Adipose tissue (tissue), 3 donors: Measurements from ENCODE around the gene TMEM131L. TPM values are rescaled to one million over a fixed set of nuclear protein-coding genes. Genes with fewer than 3 reads are reported as not detected.
A peak's percentile ranks its signal among the peaks of the same experiment; 100 is the strongest.

Experiments used
- H3K27ac ChIP-seq: one replicate; pipeline ENCODE4 v1.5.1; 2013; ENCODE audit warnings: low read depth, low read length
- WGBS, 3 donors: extraction: QIAGEN DNeasy Blood & Tissue Kit; methylation state at CpG; one replicate each; pipeline ENCODE4 v1.1.7; 2013; 5-methylcytosine and 5-hydroxymethylcytosine counted together
- polyA plus RNA-seq, 3 donors: library from polyadenylated mRNA; stranded (reverse); fragments of 200-250 nt; gene quantifications; one replicate each; pipeline ENCODE4 v1.2.3, GENCODE V29; 2013
- donor health status: healthy with polysubstance abuse.
- donor health status: Bipolar disorder and iron deficiency.
- donor health status: healthy.

TMEM131L gene
- polyA plus RNA-seq, 3 donors, result 5.8 to 19.1 (median 17.5) TPM

DNA sequence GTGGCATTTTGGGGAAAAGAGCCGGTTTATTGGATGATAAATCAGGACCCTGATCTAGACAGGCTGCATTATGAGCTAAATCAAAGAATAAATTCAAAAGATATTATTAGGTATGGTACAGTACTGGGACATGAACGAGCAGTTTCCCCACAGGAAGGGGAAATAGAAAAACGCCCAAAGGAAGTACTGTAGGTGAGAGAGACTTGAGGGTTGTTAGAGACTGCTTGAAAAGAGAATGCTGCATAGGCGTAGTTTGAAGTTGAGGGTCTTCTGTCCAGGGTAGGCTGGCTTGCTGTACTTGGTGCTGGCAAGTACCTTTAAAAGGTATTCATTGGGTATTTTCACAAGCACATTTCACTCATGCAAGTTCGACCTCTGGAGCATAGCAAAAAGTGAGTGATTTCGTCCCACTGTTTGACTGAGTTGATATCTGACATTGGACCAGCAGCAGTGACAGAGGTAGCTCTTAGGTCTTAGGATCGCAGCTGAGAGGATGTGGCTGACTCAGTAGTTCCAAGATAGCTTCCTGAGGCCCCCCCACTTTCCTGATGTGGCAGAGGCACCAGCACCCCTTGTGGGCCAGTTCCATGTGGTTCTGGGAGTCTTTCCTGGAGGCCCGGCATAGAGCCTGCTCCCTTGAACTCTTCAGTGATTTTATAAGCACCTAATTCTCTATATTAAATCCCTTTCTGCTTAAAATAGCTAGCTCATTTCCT lies 64.3 kb downstream of the TMEM131L start:
- 47 to 55% (median 52%) methylated on average over 8 of the region's 8 CpGs for WGBS, 3 donors
- peak overlapping the region; percentile 46 for H3K27ac ChIP-seq

DNA sequence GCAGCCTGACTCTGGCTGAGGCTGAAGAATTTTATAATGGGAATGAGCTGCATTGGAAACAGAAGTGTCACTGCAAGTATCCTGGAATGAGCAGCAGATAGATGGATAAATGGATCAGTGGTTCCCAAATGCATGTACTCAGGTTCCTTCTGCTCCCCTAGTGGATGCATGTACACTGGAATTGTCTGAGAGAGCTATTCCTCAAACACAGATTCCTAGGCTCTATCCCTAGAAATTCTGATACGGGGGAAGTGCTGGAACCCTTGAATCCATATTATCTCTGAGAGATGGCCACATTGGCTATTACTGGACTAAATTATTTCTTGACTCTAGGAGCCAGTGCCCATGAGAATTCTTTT lies 64.8 kb downstream of the TMEM131L start:
- WGBS, 3 donors, result 83 to 89% (median 84%) methylated on average over 1 of the region's 1 CpG
- H3K27ac ChIP-seq, result no peak overlapping the region

DNA sequence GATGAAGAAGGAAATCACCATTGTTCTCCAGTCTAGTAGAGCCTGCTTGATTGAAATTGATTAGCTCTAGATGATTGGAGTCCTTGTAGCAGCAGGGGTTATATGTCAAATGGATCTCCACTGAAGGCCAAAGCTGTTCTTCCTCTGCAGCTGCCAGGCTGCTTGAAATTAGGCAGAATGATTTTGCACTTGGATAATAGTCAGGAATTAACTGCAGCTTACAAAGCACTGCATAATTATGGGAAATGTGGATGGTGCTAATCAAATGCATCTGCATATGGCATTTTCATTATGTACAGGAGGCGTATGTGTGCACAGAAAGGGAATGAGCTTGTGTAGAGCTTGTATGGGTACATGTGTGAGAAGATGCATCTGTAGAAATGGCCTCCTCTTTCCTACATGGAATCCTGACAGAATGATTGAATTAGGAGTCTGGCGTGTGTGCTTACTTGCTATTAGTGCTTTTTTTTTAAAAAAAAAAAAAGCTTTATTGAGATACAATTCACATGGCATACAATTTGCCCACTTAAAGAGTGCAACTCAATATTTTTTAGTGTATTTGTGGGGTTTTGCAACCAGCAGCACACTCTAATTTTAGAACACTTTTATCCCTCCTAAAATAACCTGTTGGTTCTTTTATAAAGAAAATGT lies 65.9 kb downstream of the TMEM131L start:
- no peak overlapping the region for H3K27ac ChIP-seq
- 77 to 82% (median 80%) methylated on average over 2 of the region's 2 CpGs for WGBS, 3 donors

DNA sequence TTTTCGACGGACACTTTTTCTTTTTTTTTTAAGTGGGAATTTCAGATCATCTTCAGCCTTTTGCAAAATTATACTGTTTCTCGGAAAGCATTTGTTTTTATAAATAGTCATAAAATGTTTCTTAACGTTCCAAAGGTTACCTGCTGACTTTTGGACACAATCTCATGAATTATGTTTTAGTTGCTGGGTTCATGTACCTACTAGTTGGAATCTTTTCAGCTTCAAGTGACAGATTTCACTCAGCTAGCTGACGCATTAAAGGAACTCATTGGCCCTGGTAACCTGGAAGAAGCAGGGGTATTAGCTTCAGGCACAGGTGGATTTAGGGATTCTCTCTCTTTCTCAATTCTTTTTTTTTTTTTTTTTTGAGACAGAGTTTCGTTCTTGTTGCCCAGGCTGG lies 66.5 kb downstream of the TMEM131L start:
- 80 to 87% (median 87%) methylated on average over 6 of the region's 6 CpGs for WGBS, 3 donors
- no peak overlapping the region for H3K27ac ChIP-seq

DNA sequence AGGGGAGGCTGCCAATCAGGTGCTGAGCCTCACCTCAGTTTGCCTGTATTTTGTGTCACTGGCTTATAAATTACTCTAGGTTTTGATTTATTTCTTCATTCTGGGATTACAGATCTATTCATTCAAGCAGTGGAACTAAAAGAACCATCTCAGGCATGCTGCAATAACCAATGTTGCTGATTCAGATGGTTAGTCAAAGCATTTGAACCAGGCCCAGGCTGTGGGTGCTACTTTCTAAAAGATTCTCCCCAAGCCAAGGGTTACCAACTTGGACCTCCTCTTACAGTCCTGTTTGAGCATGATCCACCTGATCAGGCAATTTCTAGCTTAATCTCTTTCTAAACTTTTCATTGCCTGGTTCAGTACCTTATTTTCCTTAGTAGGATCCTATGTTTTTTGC lies 67.2 kb downstream of the TMEM131L start:
- H3K27ac ChIP-seq, result no peak overlapping the region

DNA sequence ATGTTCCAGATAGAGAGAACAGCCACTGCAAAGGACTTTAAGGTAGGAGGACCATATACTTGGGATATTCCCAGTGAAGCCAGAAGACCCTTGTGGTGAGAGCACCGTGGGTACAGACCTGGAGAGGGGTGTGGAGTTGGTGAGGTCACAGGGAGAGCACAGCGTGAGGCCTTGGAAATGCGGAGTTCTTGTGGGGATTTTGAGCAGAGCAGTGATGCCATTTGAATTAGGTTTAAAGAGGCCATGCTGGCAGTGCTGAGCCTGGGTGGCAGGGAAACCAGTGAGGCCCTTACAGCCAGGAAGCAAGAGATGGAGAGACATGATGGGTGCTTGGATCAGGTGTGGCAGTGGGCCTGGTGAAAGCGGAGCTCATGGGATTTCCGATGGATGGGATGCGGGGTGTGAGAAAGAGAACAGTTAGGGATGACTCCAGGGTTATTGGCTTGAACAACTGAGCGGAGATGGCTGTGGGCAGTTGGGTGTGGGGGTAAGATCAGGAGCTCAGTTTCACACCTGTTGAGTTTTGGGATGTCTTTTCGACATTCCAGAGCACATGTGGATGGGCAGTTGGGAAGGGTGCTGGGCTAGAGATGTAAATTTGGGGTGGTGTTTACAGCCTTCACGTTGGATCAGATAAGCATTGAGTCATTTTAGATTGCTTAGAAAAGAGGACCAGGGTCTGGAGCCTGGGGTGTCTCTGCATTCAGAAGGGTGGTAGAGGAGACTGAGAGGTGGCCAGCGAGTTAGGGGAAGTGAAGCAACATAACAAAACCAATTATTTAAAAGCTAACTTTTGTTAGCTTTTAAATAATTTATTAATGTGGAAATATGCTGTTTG lies 68.9 kb downstream of the TMEM131L start:
- no peak overlapping the region for H3K27ac ChIP-seq
- WGBS, 3 donors, result 84 to 88% (median 86%) methylated on average over 10 of the region's 10 CpGs

DNA sequence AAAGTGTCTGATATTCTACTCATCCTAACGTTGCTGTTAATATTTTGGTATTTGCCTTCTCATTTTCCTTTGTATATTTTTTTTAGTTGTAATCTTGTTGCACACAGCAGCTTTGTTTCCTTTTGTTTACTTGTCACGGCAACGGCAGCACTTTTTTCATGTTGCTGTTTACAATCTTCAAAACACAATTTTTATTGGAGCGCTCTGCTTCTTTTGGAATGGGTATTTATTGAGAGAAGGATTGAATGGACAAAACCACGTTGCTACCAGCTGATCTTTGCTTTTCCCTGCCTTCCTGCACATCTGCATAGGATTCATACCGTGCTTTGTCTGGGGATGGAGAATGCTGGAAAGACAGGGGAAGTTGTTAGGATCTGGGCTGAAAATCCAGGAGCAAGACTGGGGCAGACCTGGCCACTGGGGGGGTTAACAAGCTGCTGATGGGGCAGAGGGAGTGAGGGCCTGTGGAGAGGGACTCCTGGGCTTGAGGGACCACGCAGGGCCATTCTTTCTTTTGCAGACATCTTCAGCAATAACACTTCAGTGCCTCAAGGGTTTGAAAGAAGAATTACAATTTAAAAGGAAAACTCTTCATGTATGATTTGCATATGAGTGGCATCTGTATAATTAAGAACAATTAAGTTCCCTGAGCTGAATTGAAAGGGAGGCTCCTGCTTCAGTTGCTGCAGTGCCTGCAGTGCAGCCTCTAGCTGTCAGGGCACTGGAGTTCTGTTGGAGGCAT lies 69.8 kb downstream of the TMEM131L start:
- H3K27ac ChIP-seq, result no peak overlapping the region
- 45 to 60% (median 47%) methylated on average over 7 of the region's 7 CpGs for WGBS, 3 donors

DNA sequence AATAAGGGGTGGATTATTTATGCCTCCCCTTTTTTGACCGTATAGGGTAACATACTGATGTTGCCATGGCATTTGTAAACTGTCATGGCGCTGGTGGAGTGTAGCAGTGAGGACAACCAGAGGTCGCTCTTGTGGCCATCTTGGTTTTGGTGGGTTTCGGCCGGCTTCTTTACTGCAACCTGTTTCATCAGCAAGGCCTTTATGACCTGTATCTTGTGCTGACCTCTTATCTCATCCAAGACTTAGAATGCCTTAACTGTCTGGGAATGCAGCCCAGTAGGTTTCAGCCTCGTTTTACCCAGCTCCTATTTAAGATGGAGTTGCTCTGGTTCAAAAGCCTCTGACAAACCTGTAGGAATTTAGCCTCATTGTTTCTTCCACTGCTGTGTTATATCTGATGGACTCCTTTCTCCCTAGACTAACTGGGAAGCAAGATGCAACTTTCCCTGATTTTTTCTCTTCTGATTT lies 71.4 kb downstream of the TMEM131L start:
- 76 to 91% (median 90%) methylated on average over 6 of the region's 6 CpGs for WGBS, 3 donors
- no peak overlapping the region for H3K27ac ChIP-seq

DNA sequence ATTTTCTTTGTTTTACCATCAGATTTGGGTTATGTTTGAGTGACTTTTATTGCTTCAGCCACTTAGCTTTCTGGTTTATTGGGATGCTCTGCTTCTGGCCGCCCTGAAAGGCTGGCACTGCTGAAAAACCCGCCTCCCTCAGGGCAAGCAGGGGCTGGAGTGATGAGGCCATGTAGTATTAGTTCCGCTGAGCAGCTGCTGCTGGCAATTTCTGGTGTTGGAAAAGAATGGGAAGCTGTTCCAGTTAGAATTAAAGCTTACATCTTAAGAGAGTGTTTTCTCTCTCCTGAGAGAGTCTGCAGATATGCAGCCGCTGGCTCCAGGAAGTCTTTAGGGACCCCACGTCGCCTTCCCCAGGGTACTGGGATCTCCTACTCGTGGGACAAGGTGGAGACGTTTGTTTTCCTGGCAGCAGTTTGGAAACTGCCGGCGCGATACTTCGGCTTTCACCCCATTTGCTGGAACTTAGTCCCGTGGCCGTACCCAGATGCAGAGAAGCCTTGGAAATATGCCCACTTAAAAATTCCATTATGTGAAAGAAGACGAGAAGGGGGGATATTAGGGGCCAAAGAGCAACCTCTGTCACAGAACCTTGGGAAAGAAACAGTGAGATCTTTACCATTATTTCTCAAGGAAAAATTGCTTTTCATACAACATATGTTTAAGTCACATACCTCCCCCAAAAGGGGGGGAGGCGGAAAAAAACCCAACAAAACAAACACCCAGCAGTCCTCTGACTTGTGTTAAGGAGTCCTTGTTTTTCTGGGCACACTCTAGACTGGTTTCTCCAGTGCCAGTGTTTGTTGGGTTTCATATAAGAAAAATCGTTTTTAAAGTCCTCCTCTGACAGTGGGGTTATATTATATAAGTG lies 72.6 kb downstream of the TMEM131L start:
- peak overlapping the region; percentile 22 for H3K27ac ChIP-seq
- WGBS, 3 donors, result 19 to 54% (median 48%) methylated on average over 17 of the region's 17 CpGs

DNA sequence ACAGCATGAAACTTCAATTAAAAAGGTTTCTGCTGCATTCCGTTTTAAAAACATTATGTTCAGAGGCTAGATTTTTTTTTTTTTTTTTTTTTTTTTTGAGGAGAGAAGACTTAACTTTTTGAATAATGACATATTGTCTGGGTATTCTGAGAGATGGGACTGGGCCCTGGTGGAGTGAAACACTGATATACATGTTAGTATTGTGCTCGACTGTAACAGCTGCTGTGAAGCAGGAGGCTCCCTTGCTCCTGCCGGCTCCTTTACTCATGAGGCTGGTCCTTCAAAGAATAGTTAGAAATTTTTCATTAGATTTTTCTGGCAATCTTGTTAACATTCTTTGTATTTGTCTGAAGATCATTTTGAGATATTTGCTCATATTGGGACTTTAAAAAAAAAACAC lies 73.3 kb downstream of the TMEM131L start:
- 31 to 73% (median 72%) methylated on average over 3 of the region's 3 CpGs for WGBS, 3 donors
- no peak overlapping the region for H3K27ac ChIP-seq

DNA sequence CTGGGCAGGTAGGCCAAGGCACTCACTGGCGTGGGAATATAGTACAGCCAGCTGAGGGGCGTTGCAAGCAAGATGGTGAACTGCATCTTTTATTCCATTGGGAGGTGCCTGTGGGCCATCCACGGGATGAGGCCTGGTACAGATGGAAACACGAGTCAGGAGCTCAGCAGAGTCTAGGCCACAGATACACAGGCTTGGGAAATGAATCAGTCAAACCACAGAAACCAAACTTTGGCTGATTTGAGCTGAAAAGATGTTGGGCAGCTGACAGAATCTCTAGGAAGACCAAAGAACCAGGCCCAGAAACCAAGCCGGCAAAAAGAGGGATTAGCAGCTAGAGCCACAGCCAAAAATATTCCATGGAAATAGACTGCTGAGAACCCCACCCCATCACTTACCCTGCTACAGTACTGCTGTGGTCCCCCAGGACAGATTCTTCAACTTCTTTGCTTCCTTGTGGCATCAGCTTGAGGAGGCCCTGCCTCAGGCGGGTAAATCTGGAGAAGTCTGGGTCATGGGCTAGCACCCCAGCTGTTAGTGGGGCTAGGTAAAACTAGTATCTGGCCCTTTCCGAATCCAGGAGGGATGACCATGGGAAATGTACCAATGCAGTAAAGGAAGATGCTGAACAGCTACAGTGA lies 75.4 kb downstream of the TMEM131L start:
- WGBS, 3 donors, result 82 to 90% (median 83%) methylated on average over 7 of the region's 7 CpGs
- H3K27ac ChIP-seq, result no peak overlapping the region

DNA sequence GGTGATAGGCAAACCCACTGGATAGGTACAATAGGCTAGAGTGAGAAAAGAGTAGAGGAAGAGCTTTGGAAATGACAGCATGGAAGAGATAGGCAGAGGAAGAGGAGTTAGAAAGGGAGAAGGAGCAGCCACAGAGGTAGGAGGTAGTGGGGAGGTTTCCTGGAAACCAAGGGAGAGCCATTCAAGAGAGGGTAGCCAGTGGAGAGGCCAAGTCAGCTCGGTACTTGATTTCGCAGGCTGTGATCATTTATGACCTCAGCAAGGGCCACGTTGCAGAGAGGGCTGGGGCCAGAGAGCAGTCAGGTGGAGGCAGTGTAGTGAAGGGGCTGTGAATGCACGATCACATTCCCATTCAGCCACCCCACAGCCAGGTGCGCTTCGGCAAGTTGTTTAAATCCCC lies 76.0 kb downstream of the TMEM131L start:
- H3K27ac ChIP-seq, result no peak overlapping the region

DNA sequence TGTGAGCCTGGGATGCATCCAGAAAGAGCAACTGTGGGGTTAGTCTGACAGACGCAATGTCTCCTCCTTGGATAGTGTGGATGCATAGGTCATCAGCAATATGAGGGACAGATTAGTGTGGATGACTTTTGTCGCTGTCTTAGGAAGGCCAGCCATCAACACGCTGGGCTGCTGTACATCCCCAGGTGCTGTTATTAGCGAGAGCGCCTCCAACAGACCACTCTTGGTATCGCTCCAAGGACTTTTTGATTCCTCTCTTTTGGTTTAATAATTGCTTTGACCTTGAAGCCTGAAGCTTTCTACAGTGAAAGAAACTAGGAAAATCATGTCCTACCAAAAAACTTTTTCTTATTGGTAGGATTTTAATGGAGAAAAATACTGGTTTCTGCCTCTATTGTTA lies 76.7 kb downstream of the TMEM131L start:
- 87 to 94% (median 92%) methylated on average over 6 of the region's 6 CpGs for WGBS, 3 donors
- H3K27ac ChIP-seq, result no peak overlapping the region

More for the DNA sequence above, 76.0 kb downstream of the TMEM131L start:
- WGBS, 3 donors, result 84 to 93% (median 92%) methylated on average over 6 of the region's 6 CpGs

DNA sequence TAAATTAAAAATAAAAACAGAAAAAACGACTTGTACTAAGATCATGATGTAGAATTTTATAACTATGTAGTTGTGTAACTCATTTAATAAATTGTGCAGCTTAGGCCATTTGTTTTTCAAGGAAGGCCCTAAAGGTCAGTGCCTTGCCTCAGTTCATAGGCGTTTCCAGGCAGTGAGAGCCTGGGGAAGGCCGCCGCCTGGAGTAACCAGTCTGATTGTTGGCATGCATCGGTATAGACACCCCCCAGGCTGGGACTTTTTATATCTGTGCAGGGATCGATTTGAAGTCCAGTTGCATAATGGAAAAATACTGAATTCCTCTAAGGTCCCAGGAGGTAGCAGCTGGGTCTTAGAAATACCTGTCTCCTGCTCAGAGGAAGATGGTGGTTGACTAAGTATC lies 77.2 kb downstream of the TMEM131L start:
- no peak overlapping the region for H3K27ac ChIP-seq
- WGBS, 3 donors, result 44 to 76% (median 67%) methylated on average over 6 of the region's 6 CpGs

DNA sequence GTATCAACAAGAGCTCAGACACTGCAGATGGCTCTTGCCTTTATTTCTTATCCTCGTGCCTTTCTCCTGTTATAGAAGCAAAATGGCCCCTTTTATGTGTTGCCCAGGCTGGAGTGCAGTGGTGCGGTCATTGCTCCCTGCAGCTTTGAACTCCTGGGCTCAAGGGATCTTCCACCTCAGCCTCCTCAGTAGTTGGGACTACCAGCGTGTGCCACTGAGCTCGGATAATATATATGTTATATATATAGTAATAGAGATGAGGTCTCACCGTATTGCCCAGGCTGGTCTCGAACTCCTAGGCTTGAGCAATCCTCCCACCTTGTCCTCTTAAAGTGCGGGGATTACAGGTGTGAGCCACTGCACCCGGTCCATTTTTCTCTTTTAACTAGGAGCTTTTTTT lies 79.7 kb downstream of the TMEM131L start:
- H3K27ac ChIP-seq, result no peak overlapping the region
- WGBS, 3 donors, result 88 to 93% (median 93%) methylated on average over 8 of the region's 8 CpGs

DNA sequence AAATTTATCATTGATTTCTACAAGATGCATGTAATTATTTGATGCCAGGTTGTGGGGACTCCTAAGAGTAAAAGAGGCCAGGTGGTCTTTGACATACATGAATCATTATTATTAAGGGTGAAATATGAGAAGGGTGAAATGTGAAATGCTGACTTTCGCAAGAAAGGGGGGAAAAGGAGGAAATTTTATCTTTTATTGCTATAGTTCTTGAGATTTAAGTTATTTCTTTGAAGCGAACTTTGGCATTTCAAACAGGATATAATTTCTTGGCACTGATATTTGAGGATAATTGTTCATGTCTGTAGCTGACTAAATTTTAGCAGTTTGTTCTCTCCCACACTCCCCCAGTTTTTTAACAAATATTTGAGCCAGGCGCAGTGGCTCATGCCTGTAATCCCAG lies 80.1 kb downstream of the TMEM131L start:
- WGBS, 3 donors, result 77 to 85% (median 81%) methylated on average over 3 of the region's 3 CpGs
- no peak overlapping the region for H3K27ac ChIP-seq

DNA sequence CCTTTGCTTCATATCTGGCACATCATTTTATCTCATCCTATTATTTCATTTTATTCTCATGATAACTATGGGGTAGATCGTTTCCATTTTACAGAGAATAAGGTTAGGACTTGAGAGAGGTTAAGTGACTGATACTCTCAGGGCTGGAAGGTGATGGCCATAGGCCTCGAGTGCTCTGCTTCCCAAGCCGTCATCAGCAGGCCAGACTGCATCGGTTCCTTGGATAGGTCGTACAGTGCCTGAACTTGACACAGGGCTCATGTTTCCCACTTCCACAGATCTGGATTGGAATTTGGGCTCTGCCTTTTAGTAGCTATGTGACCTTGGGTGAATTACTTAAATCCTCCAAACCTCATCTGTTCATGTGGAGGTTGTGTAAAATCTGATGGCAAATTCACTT lies 81.4 kb downstream of the TMEM131L start:
- H3K27ac ChIP-seq, result no peak overlapping the region
- 61 to 90% (median 89%) methylated on average over 5 of the region's 5 CpGs for WGBS, 3 donors
